ENCODE data around the gene NEDD4L.

DNA sequence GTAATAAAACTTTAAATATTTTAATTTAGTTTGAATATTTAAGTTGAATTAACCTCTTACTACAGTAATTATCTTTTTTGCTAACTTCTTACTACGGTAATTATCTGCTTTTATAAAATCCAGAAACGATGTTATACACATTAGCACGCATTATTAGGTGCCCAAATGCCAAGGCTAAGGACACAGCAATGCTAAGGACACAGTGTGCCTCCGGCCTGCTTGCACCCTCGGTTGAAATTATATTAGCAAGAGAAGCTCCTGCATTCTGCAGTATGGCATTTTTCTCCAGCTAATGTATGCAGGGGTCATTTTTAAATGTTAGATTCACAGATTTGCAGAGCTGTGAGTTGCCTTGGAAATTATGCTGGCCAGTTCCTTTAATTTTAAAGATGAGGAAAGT, 220.0 kb downstream of the NEDD4L start:
- no peak for TF ChIP-seq CTCF (IDR thresholded peaks at IDR 0.05)
- no peak for TF ChIP-seq POLR2A (IDR thresholded peaks at IDR 0.05)

Data from adrenal gland (tissue), 5 donors.